ENCODE data around the gene SYNGR1.

GRCh38 chr22:39396797-39397195 lies 47.0 kb downstream of the SYNGR1 start:
- TF ChIP-seq, protein P1, sequence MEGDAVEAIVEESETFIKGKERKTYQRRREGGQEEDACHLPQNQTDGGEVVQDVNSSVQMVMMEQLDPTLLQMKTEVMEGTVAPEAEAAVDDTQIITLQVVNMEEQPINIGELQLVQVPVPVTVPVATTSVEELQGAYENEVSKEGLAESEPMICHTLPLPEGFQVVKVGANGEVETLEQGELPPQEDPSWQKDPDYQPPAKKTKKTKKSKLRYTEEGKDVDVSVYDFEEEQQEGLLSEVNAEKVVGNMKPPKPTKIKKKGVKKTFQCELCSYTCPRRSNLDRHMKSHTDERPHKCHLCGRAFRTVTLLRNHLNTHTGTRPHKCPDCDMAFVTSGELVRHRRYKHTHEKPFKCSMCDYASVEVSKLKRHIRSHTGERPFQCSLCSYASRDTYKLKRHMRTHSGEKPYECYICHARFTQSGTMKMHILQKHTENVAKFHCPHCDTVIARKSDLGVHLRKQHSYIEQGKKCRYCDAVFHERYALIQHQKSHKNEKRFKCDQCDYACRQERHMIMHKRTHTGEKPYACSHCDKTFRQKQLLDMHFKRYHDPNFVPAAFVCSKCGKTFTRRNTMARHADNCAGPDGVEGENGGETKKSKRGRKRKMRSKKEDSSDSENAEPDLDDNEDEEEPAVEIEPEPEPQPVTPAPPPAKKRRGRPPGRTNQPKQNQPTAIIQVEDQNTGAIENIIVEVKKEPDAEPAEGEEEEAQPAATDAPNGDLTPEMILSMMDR (IDR thresholded peaks at IDR 0.05): no peak
- TF ChIP-seq POLR2AphosphoS5 (IDR thresholded peaks at IDR 0.05; ENCODE audit: insufficient read depth in 1 of 2, low read depth in 1 of 2): no peak
- no peak for TF ChIP-seq POLR2A (IDR thresholded peaks at IDR 0.05)
